ENCODE data around the gene VCL.

DNA sequence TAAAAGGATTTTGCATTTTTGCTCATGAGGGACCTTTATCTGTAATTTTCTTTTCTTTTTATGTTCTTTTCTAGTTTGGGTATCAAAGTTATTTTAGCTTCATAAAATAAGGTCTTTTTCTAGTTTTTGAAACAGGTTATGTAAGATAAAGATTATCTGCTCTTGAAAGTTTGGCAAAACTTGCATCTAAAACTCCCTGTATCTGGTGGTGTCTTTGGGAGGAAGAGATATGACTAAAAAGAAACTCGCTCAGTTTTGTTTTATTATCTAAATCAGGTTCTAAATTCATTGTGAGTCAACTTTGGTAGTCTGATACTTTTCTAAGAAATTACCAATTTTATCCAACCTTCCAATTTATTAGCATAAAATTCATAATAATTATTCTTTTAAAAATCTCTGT lies 55.1 kb downstream of the VCL start:
- TF ChIP-seq, protein P1, sequence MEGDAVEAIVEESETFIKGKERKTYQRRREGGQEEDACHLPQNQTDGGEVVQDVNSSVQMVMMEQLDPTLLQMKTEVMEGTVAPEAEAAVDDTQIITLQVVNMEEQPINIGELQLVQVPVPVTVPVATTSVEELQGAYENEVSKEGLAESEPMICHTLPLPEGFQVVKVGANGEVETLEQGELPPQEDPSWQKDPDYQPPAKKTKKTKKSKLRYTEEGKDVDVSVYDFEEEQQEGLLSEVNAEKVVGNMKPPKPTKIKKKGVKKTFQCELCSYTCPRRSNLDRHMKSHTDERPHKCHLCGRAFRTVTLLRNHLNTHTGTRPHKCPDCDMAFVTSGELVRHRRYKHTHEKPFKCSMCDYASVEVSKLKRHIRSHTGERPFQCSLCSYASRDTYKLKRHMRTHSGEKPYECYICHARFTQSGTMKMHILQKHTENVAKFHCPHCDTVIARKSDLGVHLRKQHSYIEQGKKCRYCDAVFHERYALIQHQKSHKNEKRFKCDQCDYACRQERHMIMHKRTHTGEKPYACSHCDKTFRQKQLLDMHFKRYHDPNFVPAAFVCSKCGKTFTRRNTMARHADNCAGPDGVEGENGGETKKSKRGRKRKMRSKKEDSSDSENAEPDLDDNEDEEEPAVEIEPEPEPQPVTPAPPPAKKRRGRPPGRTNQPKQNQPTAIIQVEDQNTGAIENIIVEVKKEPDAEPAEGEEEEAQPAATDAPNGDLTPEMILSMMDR (conservative IDR thresholded peaks at IDR 0.05 in 1 of 2, IDR thresholded peaks at IDR 0.05 in 1 of 2; ENCODE audit: low read depth in 1 of 2, low read length in 2 of 2) = no peak
- no peak for TF ChIP-seq EZH2 (IDR thresholded peaks at IDR 0.05; ENCODE audit: low read length, missing control alignments)
